ENCODE measurements around the gene TOE1. TPM values are rescaled to one million over a fixed set of nuclear protein-coding genes. Genes with fewer than 3 reads are reported as not detected.

Gene TOE1
- polyA plus RNA-seq, 1 experiment = 8.1 TPM

DNA sequence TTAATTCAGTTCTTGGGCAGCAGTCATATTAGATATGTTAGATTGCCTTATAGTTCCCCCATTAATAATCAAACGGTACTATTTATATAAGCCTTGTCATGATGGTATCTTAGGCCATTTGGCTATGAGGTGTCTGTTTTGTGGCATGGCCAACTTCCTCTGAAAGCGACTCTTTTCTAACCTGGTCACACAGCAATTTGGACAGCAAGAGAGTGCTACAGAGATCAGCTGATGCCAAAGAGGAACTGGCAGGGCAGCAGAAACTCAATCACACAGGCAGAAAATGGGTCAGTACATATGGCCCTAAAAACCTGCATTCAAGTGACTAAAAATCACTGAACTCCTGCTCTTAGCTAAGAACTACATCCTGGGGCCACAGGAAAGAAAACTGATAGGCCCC is 13.7 kb downstream of the TOE1 start:
- TF ChIP-seq, protein P1, sequence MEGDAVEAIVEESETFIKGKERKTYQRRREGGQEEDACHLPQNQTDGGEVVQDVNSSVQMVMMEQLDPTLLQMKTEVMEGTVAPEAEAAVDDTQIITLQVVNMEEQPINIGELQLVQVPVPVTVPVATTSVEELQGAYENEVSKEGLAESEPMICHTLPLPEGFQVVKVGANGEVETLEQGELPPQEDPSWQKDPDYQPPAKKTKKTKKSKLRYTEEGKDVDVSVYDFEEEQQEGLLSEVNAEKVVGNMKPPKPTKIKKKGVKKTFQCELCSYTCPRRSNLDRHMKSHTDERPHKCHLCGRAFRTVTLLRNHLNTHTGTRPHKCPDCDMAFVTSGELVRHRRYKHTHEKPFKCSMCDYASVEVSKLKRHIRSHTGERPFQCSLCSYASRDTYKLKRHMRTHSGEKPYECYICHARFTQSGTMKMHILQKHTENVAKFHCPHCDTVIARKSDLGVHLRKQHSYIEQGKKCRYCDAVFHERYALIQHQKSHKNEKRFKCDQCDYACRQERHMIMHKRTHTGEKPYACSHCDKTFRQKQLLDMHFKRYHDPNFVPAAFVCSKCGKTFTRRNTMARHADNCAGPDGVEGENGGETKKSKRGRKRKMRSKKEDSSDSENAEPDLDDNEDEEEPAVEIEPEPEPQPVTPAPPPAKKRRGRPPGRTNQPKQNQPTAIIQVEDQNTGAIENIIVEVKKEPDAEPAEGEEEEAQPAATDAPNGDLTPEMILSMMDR (IDR thresholded peaks at IDR 0.05; ENCODE audit: low read depth, low read length) = no peak
- H3K9me3 ChIP-seq (ENCODE audit: control insufficient read depth, insufficient read depth, low read length) = no peaks in the 10 kb centered on the region
- no peaks in the 10 kb centered on the region for H3K27me3 ChIP-seq (ENCODE audit: control insufficient read depth, insufficient read depth, low read length)
- POLR2A ChIA-PET = no interaction called here
- no peak overlapping the region for H3K27ac ChIP-seq (ENCODE audit: low read depth, low read length)
- no peak overlapping the region for H3K4me3 ChIP-seq (ENCODE audit: low read depth, low read length)
- DNase-seq (ENCODE audit: low read depth, low spot score) = no peak
- CTCF ChIA-PET = interaction anchor here (1.8 to 16.5 kb wide), 2 partner anchors 138 to 339 kb away, joined by 6 to 456 read pairs; partner anchors contain the start of gene TESK2

DNA sequence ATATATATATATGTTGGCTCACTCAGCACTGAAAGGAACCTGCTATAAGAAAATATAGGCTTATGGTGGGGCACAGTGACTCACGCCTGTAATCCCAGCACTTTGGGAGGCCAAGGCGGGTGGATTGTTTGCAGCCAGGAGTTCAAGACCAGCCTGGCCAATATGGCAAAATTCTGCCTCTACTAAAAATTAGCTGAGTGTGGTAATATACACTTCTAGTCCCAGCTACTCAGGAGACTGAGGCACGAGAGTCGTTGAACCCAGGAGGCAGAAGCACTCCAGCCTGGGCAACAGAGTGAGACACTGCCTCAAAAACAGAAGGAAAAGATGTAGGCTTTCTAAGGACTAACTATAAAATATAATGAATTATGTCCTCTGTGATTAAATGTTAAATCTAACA is 14.9 kb downstream of the TOE1 start:
- TF ChIP-seq, protein P1 (IDR thresholded peaks at IDR 0.05; ENCODE audit: low read depth, low read length) = no peak
- H3K9me3 ChIP-seq (ENCODE audit: control insufficient read depth, insufficient read depth, low read length) = no peaks in the 10 kb centered on the region
- no peaks in the 10 kb centered on the region for H3K27me3 ChIP-seq (ENCODE audit: control insufficient read depth, insufficient read depth, low read length)
- no peak overlapping the region for H3K27ac ChIP-seq (ENCODE audit: low read depth, low read length)
- ChIA-PET POLR2A (no interaction called here), CTCF (interaction anchor here (0.7 to 16.5 kb wide), 2 partner anchors 137 to 340 kb away, joined by 3 to 456 read pairs; partner anchors contain the start of gene TESK2)
- no peak for DNase-seq (ENCODE audit: low read depth, low spot score)
- H3K4me3 ChIP-seq (ENCODE audit: low read depth, low read length) = no peak overlapping the region

DNA sequence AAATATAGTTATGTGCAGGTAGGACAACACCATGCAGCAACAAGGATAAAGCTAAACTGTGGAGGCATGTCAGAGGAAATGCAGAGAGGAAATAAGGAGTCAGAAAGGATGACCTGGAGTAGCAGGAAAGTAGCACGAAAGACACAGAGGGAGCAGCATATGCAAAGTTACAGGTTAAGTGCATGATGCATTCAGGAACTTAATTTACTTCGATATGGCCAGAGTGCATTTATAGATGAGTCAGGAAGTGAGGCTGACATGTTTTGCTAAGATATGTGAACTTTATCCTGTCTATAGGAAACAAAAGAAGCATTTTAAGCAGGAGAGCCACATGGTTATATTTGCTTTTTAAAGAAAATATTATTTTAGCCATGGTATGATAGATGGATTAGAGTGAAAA is 15.7 kb downstream of the TOE1 start:
- POLR2A ChIA-PET = no interaction called here
- Histone ChIP-seq H3K27me3 (ENCODE audit: control insufficient read depth, insufficient read depth, low read length) (no peaks in the 10 kb centered on the region), H3K27ac (ENCODE audit: low read depth, low read length) (no peak overlapping the region), H3K4me3 (ENCODE audit: low read depth, low read length) (no peak overlapping the region), H3K9me3 (ENCODE audit: control insufficient read depth, insufficient read depth, low read length) (no peaks in the 10 kb centered on the region)
- CTCF ChIA-PET = interaction anchor here (0.6 to 16.5 kb wide), 3 partner anchors 136 to 342 kb away, joined by 3 to 456 read pairs (median 42); partner anchors contain the start of genes TESK2 and UROD
- DNase-seq (ENCODE audit: low read depth, low spot score) = no peak
- TF ChIP-seq, protein P1 (IDR thresholded peaks at IDR 0.05; ENCODE audit: low read depth, low read length) = no peak

DNA sequence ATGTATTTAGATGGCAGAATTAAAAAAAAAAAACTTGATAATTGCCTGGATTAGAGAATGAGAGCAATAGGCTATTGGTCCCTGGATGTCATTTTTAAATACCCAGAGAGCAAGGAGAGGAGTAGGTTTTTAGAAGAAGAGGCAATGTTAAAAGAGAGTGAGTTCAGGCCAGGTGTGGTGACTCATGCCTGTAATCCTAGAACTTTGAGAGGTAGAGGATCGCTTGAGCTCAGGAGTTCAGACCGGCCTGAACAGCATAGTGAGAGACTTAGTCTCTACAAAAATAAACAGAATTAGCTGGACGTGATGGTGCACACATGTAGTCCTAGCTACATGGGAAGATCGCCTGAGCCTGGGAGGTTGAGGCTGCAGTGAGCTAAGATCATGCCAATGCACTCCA is 16.2 kb downstream of the TOE1 start:
- no peaks in the 10 kb centered on the region for H3K27me3 ChIP-seq (ENCODE audit: control insufficient read depth, insufficient read depth, low read length)
- no peak overlapping the region for H3K4me3 ChIP-seq (ENCODE audit: low read depth, low read length)
- POLR2A ChIA-PET = interaction anchor here (0.9 to 1.7 kb wide), 2 partner anchors 12 to 135 kb away, joined by 3 to 4 read pairs; partner anchors contain the start of gene TESK2
- H3K27ac ChIP-seq (ENCODE audit: low read depth, low read length) = no peak overlapping the region
- CTCF ChIA-PET = interaction anchor here (0.6 to 16.5 kb wide), 6 partner anchors 12 to 343 kb away, joined by 3 to 456 read pairs (median 4); partner anchors contain the start of genes TESK2, TOE1 and UROD
- no peaks in the 10 kb centered on the region for H3K9me3 ChIP-seq (ENCODE audit: control insufficient read depth, insufficient read depth, low read length)
- TF ChIP-seq, protein P1 (IDR thresholded peaks at IDR 0.05; ENCODE audit: low read depth, low read length) = no peak
- DNase-seq (ENCODE audit: low read depth, low spot score) = no peak

DNA sequence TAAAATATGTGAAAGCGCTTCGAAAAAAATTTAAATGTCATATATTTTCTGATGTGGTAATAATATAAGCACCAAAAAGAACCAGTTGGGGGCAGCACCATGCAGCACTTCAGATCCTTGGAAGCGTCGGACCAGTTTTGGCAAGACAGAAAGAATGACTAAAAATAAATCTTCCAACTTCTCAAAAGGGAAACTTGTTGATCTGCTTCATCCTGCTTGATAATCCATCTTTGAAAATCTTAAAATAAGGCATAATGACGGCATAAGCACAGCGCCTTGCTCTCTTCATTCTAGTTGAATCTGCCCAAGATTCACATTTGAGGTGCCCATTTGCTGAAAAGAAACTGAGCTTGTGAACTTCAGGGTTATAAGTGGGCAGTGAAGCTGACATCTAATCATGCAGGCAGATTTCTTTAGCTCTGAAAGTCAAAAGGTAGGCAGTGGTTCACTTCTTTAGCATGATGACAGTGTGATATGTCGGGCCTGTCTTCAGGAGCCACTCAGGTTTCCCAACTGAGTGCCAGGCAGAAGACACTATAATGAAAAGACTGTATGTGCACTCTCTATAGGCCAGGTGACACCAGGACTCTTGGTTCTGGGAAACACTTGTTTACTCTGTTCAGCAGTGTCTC is 20.0 kb downstream of the TOE1 start:
- H3K9me3 ChIP-seq (ENCODE audit: control insufficient read depth, insufficient read depth, low read length) = no peaks in the 10 kb centered on the region
- TF ChIP-seq, protein P1 (IDR thresholded peaks at IDR 0.05; ENCODE audit: low read depth, low read length) = peak; percentile 74
- POLR2A ChIA-PET = interaction anchor here (1.3 to 2.0 kb wide), 2 partner anchors 131 to 162 kb away, joined by 6 to 7 read pairs; partner anchors contain the start of genes PRDX1 and TESK2
- no peak overlapping the region for H3K4me3 ChIP-seq (ENCODE audit: low read depth, low read length)
- CTCF ChIA-PET = interaction anchor here (0.5 to 16.5 kb wide), 39 partner anchors 9 to 864 kb away, joined by 3 to 456 read pairs (median 4); partner anchors contain the start of genes AKR1A1, CCDC163, HECTD3 and MMACHC
- H3K27me3 ChIP-seq (ENCODE audit: control insufficient read depth, insufficient read depth, low read length) = no peaks in the 10 kb centered on the region
- no peak overlapping the region for H3K27ac ChIP-seq (ENCODE audit: low read depth, low read length)
- DNase-seq (ENCODE audit: low read depth, low spot score) = peak; percentile 38

Data from AG04450 (cell line).